ENCODE data around the gene CAPN5. TPM values are rescaled to one million over a fixed set of nuclear protein-coding genes. Genes with fewer than 3 reads are reported as not detected.

The CAPN5 gene
- total and polyA plus RNA-seq, 2 experiments from 2014 or later, result 10.2 to 32.2 TPM

- TF ChIP-seq ETS1 (IDR thresholded peaks at IDR 0.05) (no peak), ZNF331 (CRISPR knock-in tag; IDR thresholded peaks at IDR 0.05; ENCODE audit: low read depth) (no peak)
Observed at GRCh38 chr11:77117492-77117891, 50.7 kb downstream of the CAPN5 start (continued).

GRCh38 chr11:77118086-77118485, 51.3 kb downstream of the CAPN5 start:
- H3K9me2 ChIP-seq (ENCODE audit: insufficient read depth), result no peaks in the 10 kb centered on the region
- H3K36me3 Mint-ChIP-seq (ENCODE audit: low read depth), result no peaks in the 10 kb centered on the region
- H3K4me1 ChIP-seq (ENCODE audit: insufficient read depth), result no peaks in the 10 kb centered on the region
- no peak overlapping the region for H3K27ac Mint-ChIP-seq
- no peak overlapping the region for H3K4me3 ChIP-seq
- H3K4me3 Mint-ChIP-seq, result no peak overlapping the region
- ATAC-seq, result no peak
- H3K4me1 Mint-ChIP-seq, result peaks cover 8% of the 10 kb centered on the region
- peaks cover 19% of the 10 kb centered on the region for H3K27me3 Mint-ChIP-seq (ENCODE audit: insufficient read depth, low read depth, poor library complexity)
- H3K79me2 ChIP-seq (replicated peaks; ENCODE audit: insufficient read depth), result no peaks in the 10 kb centered on the region
- H3K27me3 ChIP-seq (ENCODE audit: insufficient read depth), result no peaks in the 10 kb centered on the region
- no peaks in the 10 kb centered on the region; the same call in 1 of the 2 replicates for H4K20me1 ChIP-seq (replicated peaks; ENCODE audit: insufficient read depth)
- no peak overlapping the region for H2AFZ ChIP-seq
- H3F3A ChIP-seq (replicated peaks; ENCODE audit: low read depth), result no peaks in the 10 kb centered on the region
- H3K27ac ChIP-seq (ENCODE audit: low read depth), result no peak overlapping the region
- no peaks in the 10 kb centered on the region for H3K9me3 Mint-ChIP-seq
- no peaks in the 10 kb centered on the region for H3K36me3 ChIP-seq (ENCODE audit: insufficient read depth)
- H3K4me2 ChIP-seq, result no peak overlapping the region
- no peak for TF ChIP-seq NANOG (IDR thresholded peaks at IDR 0.05; ENCODE audit: borderline replicate concordance)
- TF ChIP-seq POLR2AphosphoS5 (IDR thresholded peaks at IDR 0.05; ENCODE audit: low read depth), result no peak
- TF ChIP-seq CREB1 (CRISPR knock-in tag; IDR thresholded peaks at IDR 0.05; ENCODE audit: low read depth), result no peak
- no peak for DNase-seq (ENCODE audit: low spot score)

- no peak overlapping the region for H2AFZ ChIP-seq
- no peak overlapping the region for H3K27ac Mint-ChIP-seq
- no peak overlapping the region for H3K4me3 Mint-ChIP-seq
- H3K27ac ChIP-seq (ENCODE audit: low read depth), result no peak overlapping the region
- no peaks in the 10 kb centered on the region for H3K4me1 Mint-ChIP-seq
- no peaks in the 10 kb centered on the region for H3K9me3 Mint-ChIP-seq
- H3K4me1 ChIP-seq (ENCODE audit: insufficient read depth), result no peaks in the 10 kb centered on the region
- H3K9me2 ChIP-seq (ENCODE audit: insufficient read depth), result no peaks in the 10 kb centered on the region
- H3K4me2 ChIP-seq, result no peak overlapping the region
- peaks cover 15% of the 10 kb centered on the region for H3K27me3 Mint-ChIP-seq (ENCODE audit: insufficient read depth, low read depth, poor library complexity)
- H3K79me2 ChIP-seq (replicated peaks; ENCODE audit: insufficient read depth), result no peaks in the 10 kb centered on the region
- DNase-seq (ENCODE audit: low spot score), result no peak
- ATAC-seq, result no peak
- H3F3A ChIP-seq (replicated peaks; ENCODE audit: low read depth), result no peaks in the 10 kb centered on the region
- no peaks in the 10 kb centered on the region; the same call in 1 of the 2 replicates for H4K20me1 ChIP-seq (replicated peaks; ENCODE audit: insufficient read depth)
- no peak overlapping the region for H3K4me3 ChIP-seq
- no peaks in the 10 kb centered on the region for H3K27me3 ChIP-seq (ENCODE audit: insufficient read depth)
- H3K36me3 Mint-ChIP-seq (ENCODE audit: low read depth), result peaks cover 4% of the 10 kb centered on the region; the same call in 1 of the 3 replicates
- H3K36me3 ChIP-seq (ENCODE audit: insufficient read depth), result no peaks in the 10 kb centered on the region
- TF ChIP-seq ZNF114 (CRISPR knock-in tag; IDR thresholded peaks at IDR 0.05), result no peak
- no peak for TF ChIP-seq JUNB (IDR thresholded peaks at IDR 0.05; ENCODE audit: unreplicated experiment)
- no peak for TF ChIP-seq EZH2 (IDR thresholded peaks at IDR 0.05; ENCODE audit: low read depth, unreplicated experiment)
- TF ChIP-seq CREB1 (CRISPR knock-in tag; IDR thresholded peaks at IDR 0.05; ENCODE audit: low read depth), result no peak
- no peak for TF ChIP-seq NANOG (IDR thresholded peaks at IDR 0.05; ENCODE audit: borderline replicate concordance)
- no peak for TF ChIP-seq CTCF (conservative IDR thresholded peaks at IDR 0.05; ENCODE audit: low read depth in 2 of 2)
- no peak for TF ChIP-seq ZNF462 (CRISPR knock-in tag; IDR thresholded peaks at IDR 0.05)
- no peak for TF ChIP-seq ZNF331 (CRISPR knock-in tag; IDR thresholded peaks at IDR 0.05; ENCODE audit: low read depth)
- TF ChIP-seq ETS1 (IDR thresholded peaks at IDR 0.05), result no peak
Observed at GRCh38 chr11:77118971-77119370, 52.2 kb downstream of the CAPN5 start.

All from GM23338 (cell line).